B cell (primary cell): ENCODE measurements around the gene SYT11.

ENCODE experiments used
- EZH2 ChIP-seq: IDR thresholded peaks from 2 replicates; pipeline ENCODE4 v1.6.1; 2012; ENCODE audit warnings: borderline replicate concordance, low read depth, mild to moderate bottlenecking, moderate library complexity, low read length; ENCODE audit not compliant: insufficient read depth, poor library complexity, severe bottlenecking
- TF ChIP-seq, protein P1 (sequence below): fragments of 200-600 bp; IDR thresholded peaks from one replicate; pipeline ENCODE4 v1.8.0; 2022; ENCODE audit warnings: antibody characterized with exemption, mild to moderate bottlenecking

DNA sequence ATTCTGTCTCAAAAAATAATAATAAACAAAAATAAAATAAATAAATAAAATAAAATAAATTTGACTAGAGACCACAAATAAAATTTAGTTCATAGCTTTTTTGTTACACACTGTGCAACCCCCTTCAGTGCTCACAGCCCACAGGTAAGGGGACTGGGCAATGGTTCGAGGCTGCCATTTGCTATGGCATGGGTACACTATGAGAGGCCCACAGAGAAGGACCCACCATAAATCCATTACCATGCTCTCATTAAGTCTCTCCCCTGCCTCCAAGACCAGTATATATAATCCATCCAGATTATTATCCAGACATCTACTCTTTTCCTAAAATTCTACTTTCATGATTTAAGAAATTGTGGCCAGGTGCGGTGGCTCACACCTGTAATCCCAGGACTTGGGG is 60.4 kb downstream of the SYT11 start:
- TF ChIP-seq, protein P1, sequence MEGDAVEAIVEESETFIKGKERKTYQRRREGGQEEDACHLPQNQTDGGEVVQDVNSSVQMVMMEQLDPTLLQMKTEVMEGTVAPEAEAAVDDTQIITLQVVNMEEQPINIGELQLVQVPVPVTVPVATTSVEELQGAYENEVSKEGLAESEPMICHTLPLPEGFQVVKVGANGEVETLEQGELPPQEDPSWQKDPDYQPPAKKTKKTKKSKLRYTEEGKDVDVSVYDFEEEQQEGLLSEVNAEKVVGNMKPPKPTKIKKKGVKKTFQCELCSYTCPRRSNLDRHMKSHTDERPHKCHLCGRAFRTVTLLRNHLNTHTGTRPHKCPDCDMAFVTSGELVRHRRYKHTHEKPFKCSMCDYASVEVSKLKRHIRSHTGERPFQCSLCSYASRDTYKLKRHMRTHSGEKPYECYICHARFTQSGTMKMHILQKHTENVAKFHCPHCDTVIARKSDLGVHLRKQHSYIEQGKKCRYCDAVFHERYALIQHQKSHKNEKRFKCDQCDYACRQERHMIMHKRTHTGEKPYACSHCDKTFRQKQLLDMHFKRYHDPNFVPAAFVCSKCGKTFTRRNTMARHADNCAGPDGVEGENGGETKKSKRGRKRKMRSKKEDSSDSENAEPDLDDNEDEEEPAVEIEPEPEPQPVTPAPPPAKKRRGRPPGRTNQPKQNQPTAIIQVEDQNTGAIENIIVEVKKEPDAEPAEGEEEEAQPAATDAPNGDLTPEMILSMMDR: no peak
- TF ChIP-seq EZH2: no peak
